GM10847 (cell line): Measurements from ENCODE around the gene SNCA.

Source experiments
- POLR2A ChIP-seq: IDR thresholded peaks from 2 replicates; pipeline ENCODE4 v1.6.1; 2011; ENCODE audit not compliant: insufficient read length; ENCODE audit errors: extremely low read depth

SNCA gene

DNA sequence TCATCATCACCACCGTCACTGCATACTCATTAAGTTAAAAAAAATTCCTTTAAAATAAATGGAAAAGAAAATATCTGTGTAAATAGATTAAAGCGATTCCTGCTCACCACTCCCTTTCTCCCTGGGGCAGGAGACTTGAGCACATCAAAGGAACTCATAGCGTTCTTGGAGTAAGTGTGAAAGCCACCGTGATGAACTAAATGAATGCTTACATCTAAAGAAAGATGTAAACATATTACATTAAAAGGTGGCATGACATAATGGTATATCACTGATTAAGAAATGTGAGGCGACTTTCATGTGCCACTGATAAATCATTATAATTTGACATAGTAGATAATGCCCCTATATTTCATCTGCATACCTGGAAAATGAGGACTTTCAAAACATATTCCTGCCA, 92.0 kb downstream of the SNCA start:
- no peak for TF ChIP-seq POLR2A

- no peak for TF ChIP-seq POLR2A
These were observed 95.2 kb downstream of the SNCA start for GRCh38 chr4:89741768-89742167.

GRCh38 chr4:89739311-89739988, 97.5 kb downstream of the SNCA start:
- TF ChIP-seq POLR2A: no peak

GRCh38 chr4:89737888-89738287, 99.1 kb downstream of the SNCA start:
- no peak for TF ChIP-seq POLR2A

DNA sequence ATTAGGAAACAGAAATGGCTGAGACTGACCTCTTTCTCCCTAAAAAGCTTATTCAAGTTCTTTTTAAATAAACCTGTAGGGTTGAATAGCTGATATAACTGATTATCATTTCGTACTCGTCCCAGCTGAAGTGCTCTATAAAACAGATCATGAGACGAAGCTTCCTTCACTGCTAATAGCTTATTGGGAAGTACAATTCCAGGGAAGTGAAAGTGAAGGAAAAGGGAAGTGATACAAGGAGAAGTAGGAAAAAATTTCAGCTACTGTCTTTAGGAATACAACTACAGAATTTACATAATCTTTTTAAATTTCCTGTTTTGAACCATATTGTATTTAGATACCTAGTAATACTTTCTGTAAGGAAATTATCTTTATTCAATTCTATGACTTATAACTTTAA, 103.0 kb downstream of the SNCA start:
- TF ChIP-seq POLR2A: no peak

DNA sequence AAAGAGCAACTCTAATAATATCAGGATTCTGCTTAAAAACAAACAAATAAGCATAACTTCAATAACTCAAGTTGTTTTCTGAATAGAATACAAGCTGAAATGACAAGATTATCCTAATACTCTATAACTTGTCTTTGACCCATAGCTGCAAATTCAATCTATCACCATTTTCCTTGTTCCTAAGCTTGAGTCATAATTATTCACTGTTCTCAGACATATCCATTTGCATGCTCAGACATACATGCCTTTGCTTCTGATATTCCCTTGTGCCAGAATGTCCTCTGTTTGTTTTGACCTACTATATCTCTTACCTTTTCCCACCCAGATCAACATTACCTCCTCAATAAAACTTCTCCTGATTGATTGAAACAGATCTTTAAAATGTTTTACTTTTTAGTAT, 109.7 kb downstream of the SNCA start:
- no peak for TF ChIP-seq POLR2A

DNA sequence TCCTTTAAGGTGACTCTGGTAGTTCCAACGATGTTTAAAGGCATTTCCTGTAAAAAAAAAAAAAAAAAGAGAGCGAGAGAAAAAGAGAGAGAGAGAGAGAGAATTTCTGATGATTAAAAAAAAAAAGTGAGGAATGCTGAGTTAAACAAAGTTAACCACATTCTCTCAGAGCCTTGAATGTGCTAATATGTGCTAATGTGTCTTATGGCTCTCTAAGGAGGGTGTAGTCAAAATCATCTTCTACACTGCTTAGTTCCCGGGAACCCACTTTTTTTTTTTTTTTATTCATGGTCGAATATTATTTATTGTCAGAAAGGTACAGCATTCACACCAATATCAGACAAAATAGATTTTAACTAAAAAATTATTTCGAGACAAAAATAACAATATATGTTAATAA, 111.7 kb downstream of the SNCA start:
- TF ChIP-seq POLR2A: no peak

GRCh38 chr4:89724716-89725115, 112.2 kb downstream of the SNCA start:
- no peak for TF ChIP-seq POLR2A

GRCh38 chr4:89723096-89723495, 113.9 kb downstream of the SNCA start:
- TF ChIP-seq POLR2A: no peak

DNA sequence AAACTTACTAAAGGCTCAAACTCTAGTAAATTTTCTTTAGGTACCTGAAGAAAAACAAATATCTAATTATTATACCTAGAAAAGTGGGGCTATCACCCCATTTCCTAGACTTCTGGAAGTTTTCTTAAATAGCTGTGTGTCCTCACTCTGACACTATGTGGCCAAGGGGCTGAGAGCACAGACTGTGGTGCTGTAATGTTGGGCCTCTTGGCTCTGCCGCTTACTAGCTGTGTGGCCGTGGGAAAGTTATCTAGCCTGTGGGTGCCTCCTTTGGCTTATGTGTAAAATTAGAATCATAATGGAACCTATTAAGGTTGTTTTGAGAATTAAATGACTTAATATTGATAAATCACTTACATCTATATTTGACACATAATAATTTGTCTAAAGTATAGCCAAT, 114.4 kb downstream of the SNCA start:
- no peak for TF ChIP-seq POLR2A

- TF ChIP-seq POLR2A: no peak
These were observed 116.0 kb downstream of the SNCA start for GRCh38 chr4:89720981-89721380.

DNA sequence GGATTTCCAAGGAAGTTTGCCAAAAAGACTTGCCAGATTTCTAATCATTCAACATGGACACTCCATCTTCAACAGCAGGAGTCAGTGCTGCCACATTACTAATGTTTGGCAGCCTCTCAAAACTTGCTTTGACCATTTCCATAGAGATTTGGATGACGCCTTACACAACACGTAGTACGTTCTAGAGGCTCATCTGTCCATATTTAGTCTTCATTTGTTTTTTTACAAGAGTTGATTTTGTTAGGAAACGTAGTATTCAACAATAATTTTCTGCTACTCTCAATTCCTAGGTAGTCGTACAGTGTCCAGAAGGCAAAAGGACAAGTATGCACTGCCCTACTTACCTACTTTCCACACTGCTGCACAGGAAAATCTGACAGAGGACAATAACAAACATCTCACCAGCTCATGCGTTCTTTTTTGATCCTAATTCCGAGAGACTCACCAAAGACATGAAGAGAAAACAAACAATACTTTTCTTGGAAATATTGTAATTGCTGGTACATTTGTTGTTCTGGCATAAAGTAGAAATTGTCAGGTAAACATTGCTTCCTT, 117.3 kb downstream of the SNCA start:
- TF ChIP-seq POLR2A: no peak

GRCh38 chr4:89716893-89717292, 120.1 kb downstream of the SNCA start:
- TF ChIP-seq POLR2A: no peak

DNA sequence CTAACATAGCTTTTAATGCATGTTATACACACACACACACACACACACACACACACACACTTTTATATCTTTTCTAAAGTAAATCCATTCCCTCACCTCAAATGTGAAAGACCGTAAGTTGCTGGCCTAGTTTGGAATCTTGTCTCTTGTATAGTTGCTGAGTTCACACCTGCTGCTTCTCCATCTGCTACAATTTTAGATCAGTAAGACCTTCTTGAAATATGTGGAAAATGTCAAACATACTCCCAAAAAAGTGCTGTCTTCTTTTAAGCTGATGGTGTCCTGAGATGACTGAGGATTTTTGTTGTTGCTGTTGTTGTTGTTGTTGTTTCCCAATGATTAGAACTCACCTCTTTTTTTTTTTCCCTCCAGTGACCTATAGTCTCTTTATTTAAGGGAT, 121.3 kb downstream of the SNCA start:
- TF ChIP-seq POLR2A: no peak

DNA sequence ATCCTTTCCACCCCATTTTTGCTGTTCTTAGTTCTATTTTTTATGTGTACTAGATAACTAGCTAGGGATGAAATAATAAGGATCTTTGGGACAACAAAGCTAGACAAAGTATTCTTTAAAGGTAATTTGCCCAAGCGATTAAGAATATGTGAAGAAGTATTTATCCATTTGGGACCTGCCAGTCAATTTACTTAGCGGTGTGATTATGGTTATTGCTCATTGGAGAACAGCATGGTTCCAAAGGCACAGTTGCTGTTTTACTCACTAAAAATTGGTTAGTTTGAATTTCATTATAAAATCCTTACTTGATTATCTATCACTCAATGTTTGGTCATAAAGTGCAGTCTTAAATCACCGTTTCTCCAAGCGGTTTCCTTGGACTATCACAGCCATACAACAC, 124.1 kb downstream of the SNCA start:
- no peak for TF ChIP-seq POLR2A

GRCh38 chr4:89712141-89712540, 124.8 kb downstream of the SNCA start:
- no peak for TF ChIP-seq POLR2A

DNA sequence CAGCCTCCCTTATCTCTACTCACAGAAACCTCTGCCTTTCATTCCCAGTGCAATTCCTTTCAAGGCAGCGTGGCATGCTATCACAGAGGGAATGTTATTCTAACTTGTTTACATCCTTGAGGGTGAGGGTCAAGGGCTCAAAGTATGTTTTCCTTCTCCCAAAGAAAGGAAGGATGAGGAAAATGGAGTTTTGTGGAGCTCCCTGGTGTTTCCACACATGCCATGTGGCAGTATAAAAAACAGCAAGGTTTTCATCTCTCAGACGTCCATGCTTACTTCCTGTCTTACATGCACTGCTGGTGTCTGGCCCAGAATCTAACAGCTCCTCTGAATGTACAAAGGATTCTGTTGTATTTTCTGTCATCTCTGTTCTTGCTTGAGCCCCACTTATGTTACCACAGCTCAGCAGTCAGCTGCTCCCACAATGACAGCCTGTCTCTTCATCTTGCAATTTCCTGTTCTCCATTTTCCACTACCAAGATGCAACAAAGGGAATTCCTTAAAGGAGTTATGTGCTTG, 128.0 kb downstream of the SNCA start:
- TF ChIP-seq POLR2A: no peak
